HepG2 (cell line): Measurements from ENCODE around the gene TREH. TPM values are rescaled to one million over a fixed set of nuclear protein-coding genes. Genes with fewer than 3 reads are reported as not detected.
A peak's percentile ranks its signal among the peaks of the same experiment; 100 is the strongest.

Experiments used
- ETV6 ChIP-seq: sonication (generic); formaldehyde crosslinking; conservative IDR thresholded peaks from 2 replicates; pipeline ENCODE4 v1.4.0; 2020; ENCODE audit warnings: missing genetic modification reagents
- HOXA3 ChIP-seq: sonication (generic); formaldehyde crosslinking; IDR thresholded peaks from 2 replicates; pipeline ENCODE4 v1.5.0; 2020; ENCODE audit warnings: missing genetic modification reagents
- JARID2 ChIP-seq: sonication (generic); formaldehyde crosslinking; IDR thresholded peaks from 2 replicates; pipeline ENCODE4 v1.8.1; 2023; ENCODE audit warnings: missing genetic modification reagents, inconsistent platforms; ENCODE audit not compliant: insufficient replicate concordance
- KDM5B ChIP-seq: sonication (generic); formaldehyde crosslinking; IDR thresholded peaks from 2 replicates; pipeline ENCODE4 v1.4.0; 2020; ENCODE audit warnings: missing genetic modification reagents, mild to moderate bottlenecking, borderline replicate concordance
- KDM6A ChIP-seq: IDR thresholded peaks from 2 replicates; pipeline ENCODE4 v1.6.1; 2016; ENCODE audit warnings: low read depth
- MBD4 ChIP-seq: IDR thresholded peaks from 2 replicates; pipeline ENCODE4 v1.6.1; 2012; ENCODE audit warnings: low read length, inconsistent platforms, borderline replicate concordance
- NFKB2 ChIP-seq: sonication (generic); formaldehyde crosslinking; IDR thresholded peaks from 2 replicates; pipeline ENCODE4 v1.4.0; 2020; ENCODE audit warnings: missing genetic modification reagents, borderline replicate concordance
- RFXAP ChIP-seq: sonication (generic); formaldehyde crosslinking; IDR thresholded peaks from 2 replicates; pipeline ENCODE4 v1.4.0; 2020; ENCODE audit warnings: missing genetic modification reagents, borderline replicate concordance
- SNAI1 ChIP-seq: sonication (generic); formaldehyde crosslinking; IDR thresholded peaks from 2 replicates; pipeline ENCODE4 v1.5.0; 2020; ENCODE audit warnings: mild to moderate bottlenecking, missing genetic modification reagents, borderline replicate concordance
- STAG1 ChIP-seq: sonication (generic); formaldehyde crosslinking; IDR thresholded peaks from 2 replicates; pipeline ENCODE4 v1.4.0; 2020; ENCODE audit warnings: missing genetic modification reagents
- ZNF3 ChIP-seq: IDR thresholded peaks from 2 replicates; pipeline ENCODE4 v1.7.0; 2017; ENCODE audit warnings: inconsistent platforms
- ZNF343 ChIP-seq: sonication (generic); formaldehyde crosslinking; IDR thresholded peaks from 2 replicates; pipeline ENCODE4 v1.4.0; 2020; ENCODE audit warnings: mild to moderate bottlenecking, missing genetic modification reagents
- ZNF607 ChIP-seq: sonication (generic); formaldehyde crosslinking; IDR thresholded peaks from 2 replicates; pipeline ENCODE4 v1.5.1; 2020; ENCODE audit warnings: missing genetic modification reagents, mild to moderate bottlenecking, borderline replicate concordance
- ZNF709 ChIP-seq: sonication (generic); formaldehyde crosslinking; IDR thresholded peaks from 2 replicates; pipeline ENCODE4 v1.5.0; 2020; ENCODE audit warnings: mild to moderate bottlenecking, missing genetic modification reagents
- ZNF737 ChIP-seq: sonication (generic); formaldehyde crosslinking; IDR thresholded peaks from 2 replicates; pipeline ENCODE4 v1.5.0; 2020; ENCODE audit warnings: missing genetic modification reagents, mild to moderate bottlenecking, borderline replicate concordance
- polyA plus RNA-seq, 8 experiments: library from polyadenylated mRNA; depleted of rRNA in 3 of 8; stranded (reverse) in 7 of 8; unstranded in 1 of 8; fragments of >200 nt; fragmentation: Illumina TruSeq in 4 of 8; extraction: Trizol in 4 of 8; gene quantifications; 2 replicates each; pipeline versions ENCODE4 v1.2.1 to v1.2.3, GENCODE V29; 2011 to 2016; ENCODE audit warnings: low read depth in 4 of 8, missing spikeins in 1 of 8, mixed read lengths in 1 of 8; ENCODE audit not compliant: insufficient read depth in 1 of 8
- total RNA-seq, 5 experiments: library from RNA; depleted of rRNA; stranded (reverse); fragments of >200 nt; fragmentation: Illumina TruSeq; extraction: Trizol; gene quantifications; 2 replicates each; pipeline ENCODE4 v1.2.3, GENCODE V29; 2016; ENCODE audit warnings: low read depth in 1 of 5
- TF ChIP-seq, protein P1 (sequence below): sonication (generic); formaldehyde crosslinking; IDR thresholded peaks from 2 replicates; pipeline ENCODE4 v1.9.0; 2021; ENCODE audit warnings: missing genetic modification reagents, mild to moderate bottlenecking, borderline replicate concordance
- TF ChIP-seq, protein P2 (sequence below): sonication (generic); formaldehyde crosslinking; IDR thresholded peaks from 2 replicates; pipeline ENCODE4 v1.4.0; 2020; ENCODE audit warnings: missing genetic modification reagents, borderline replicate concordance
- TF ChIP-seq, protein P3 (sequence below): sonication (generic); formaldehyde crosslinking; IDR thresholded peaks from 2 replicates; pipeline ENCODE4 v1.4.0; 2020; ENCODE audit warnings: missing genetic modification reagents, borderline replicate concordance
- TF ChIP-seq, protein P4 (sequence below): sonication (generic); formaldehyde crosslinking; IDR thresholded peaks from 2 replicates; pipeline ENCODE4 v1.5.1; 2020; ENCODE audit warnings: missing genetic modification reagents, mild to moderate bottlenecking, borderline replicate concordance

TREH gene
- total and polyA plus RNA-seq, 2 of the 13 experiments (the other 11 are each of a cell fraction or from before 2014, with no cell fraction given): 0.53 to 0.86 TPM

DNA sequence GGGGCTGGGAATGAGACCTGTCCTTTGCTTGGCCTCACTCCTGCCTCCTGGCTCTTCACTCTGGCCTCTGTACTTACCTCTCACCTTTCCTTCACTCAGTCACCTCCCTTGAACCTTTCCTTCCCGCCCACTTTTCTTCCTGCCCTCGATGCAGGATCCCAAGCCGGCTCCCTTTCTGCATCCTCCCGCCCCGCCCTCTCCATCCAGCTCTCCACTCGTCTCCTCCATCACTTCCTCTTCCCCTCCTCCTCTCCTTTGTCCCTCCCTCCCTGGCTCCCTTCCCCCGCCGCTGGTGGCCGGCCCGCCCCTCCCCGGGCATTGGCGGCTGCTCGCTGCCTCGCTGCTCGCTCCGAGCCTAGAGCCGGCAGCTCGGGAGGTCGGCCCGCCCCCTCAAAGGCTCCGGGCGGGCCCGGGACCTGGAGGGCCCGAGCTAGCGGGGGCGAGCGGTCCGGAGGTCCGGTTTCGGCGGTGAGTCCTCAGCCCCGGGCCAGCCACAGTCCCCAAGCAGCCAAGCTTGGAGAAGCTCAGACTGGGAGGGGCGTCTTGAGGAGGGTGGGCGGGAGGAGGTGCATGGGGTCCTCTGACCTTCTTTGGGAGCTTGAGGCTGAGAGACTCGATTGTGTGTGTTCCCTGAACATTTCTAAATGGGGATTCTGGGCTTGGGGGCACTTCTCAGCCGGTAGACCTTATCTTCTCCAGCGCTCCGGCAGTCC lies 58.2 kb downstream of the TREH start (continued):
- TF ChIP-seq ZNF607 (no peak), RFXAP (no peak; the same call in 1 of the 2 replicates), ZNF3 (CRISPR knock-in tag) (no peak), HOXA3 (no peak; the same call in 1 of the 2 replicates), KDM6A (CRISPR knock-in tag) (no peak), ETV6 (CRISPR knock-in tag) (no peak), STAG1 (CRISPR knock-in tag) (no peak), JARID2 (no peak), KDM5B (CRISPR knock-in tag) (no peak), ZNF343 (CRISPR knock-in tag) (no peak), MBD4 (no peak), ZNF709 (CRISPR knock-in tag) (no peak), NFKB2 (CRISPR knock-in tag) (no peak), SNAI1 (CRISPR knock-in tag) (no peak), ZNF737 (CRISPR knock-in tag) (0 out of 2 replicates have a peak, but pooled peaks have one; percentile 16)
- TF ChIP-seq, protein P1, sequence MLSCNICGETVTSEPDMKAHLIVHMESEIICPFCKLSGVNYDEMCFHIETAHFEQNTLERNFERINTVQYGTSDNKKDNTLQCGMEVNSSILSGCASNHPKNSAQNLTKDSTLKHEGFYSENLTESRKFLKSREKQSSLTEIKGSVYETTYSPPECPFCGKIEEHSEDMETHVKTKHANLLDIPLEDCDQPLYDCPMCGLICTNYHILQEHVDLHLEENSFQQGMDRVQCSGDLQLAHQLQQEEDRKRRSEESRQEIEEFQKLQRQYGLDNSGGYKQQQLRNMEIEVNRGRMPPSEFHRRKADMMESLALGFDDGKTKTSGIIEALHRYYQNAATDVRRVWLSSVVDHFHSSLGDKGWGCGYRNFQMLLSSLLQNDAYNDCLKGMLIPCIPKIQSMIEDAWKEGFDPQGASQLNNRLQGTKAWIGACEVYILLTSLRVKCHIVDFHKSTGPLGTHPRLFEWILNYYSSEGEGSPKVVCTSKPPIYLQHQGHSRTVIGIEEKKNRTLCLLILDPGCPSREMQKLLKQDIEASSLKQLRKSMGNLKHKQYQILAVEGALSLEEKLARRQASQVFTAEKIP: no peak
- TF ChIP-seq, protein P2, sequence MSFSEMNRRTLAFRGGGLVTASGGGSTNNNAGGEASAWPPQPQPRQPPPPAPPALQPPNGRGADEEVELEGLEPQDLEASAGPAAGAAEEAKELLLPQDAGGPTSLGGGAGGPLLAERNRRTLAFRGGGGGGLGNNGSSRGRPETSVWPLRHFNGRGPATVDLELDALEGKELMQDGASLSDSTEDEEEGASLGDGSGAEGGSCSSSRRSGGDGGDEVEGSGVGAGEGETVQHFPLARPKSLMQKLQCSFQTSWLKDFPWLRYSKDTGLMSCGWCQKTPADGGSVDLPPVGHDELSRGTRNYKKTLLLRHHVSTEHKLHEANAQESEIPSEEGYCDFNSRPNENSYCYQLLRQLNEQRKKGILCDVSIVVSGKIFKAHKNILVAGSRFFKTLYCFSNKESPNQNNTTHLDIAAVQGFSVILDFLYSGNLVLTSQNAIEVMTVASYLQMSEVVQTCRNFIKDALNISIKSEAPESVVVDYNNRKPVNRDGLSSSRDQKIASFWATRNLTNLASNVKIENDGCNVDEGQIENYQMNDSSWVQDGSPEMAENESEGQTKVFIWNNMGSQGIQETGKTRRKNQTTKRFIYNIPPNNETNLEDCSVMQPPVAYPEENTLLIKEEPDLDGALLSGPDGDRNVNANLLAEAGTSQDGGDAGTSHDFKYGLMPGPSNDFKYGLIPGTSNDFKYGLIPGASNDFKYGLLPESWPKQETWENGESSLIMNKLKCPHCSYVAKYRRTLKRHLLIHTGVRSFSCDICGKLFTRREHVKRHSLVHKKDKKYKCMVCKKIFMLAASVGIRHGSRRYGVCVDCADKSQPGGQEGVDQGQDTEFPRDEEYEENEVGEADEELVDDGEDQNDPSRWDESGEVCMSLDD (CRISPR knock-in tag): no peak
- TF ChIP-seq, protein P3, sequence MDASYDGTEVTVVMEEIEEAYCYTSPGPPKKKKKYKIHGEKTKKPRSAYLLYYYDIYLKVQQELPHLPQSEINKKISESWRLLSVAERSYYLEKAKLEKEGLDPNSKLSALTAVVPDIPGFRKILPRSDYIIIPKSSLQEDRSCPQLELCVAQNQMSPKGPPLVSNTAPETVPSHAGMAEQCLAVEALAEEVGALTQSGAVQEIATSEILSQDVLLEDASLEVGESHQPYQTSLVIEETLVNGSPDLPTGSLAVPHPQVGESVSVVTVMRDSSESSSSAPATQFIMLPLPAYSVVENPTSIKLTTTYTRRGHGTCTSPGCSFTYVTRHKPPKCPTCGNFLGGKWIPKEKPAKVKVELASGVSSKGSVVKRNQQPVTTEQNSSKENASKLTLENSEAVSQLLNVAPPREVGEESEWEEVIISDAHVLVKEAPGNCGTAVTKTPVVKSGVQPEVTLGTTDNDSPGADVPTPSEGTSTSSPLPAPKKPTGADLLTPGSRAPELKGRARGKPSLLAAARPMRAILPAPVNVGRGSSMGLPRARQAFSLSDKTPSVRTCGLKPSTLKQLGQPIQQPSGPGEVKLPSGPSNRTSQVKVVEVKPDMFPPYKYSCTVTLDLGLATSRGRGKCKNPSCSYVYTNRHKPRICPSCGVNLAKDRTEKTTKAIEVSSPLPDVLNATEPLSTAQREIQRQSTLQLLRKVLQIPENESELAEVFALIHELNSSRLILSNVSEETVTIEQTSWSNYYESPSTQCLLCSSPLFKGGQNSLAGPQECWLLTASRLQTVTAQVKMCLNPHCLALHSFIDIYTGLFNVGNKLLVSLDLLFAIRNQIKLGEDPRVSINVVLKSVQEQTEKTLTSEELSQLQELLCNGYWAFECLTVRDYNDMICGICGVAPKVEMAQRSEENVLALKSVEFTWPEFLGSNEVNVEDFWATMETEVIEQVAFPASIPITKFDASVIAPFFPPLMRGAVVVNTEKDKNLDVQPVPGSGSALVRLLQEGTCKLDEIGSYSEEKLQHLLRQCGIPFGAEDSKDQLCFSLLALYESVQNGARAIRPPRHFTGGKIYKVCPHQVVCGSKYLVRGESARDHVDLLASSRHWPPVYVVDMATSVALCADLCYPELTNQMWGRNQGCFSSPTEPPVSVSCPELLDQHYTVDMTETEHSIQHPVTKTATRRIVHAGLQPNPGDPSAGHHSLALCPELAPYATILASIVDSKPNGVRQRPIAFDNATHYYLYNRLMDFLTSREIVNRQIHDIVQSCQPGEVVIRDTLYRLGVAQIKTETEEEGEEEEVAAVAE (CRISPR knock-in tag): no peak
- TF ChIP-seq, protein P4, sequence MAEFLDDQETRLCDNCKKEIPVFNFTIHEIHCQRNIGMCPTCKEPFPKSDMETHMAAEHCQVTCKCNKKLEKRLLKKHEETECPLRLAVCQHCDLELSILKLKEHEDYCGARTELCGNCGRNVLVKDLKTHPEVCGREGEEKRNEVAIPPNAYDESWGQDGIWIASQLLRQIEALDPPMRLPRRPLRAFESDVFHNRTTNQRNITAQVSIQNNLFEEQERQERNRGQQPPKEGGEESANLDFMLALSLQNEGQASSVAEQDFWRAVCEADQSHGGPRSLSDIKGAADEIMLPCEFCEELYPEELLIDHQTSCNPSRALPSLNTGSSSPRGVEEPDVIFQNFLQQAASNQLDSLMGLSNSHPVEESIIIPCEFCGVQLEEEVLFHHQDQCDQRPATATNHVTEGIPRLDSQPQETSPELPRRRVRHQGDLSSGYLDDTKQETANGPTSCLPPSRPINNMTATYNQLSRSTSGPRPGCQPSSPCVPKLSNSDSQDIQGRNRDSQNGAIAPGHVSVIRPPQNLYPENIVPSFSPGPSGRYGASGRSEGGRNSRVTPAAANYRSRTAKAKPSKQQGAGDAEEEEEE (CRISPR knock-in tag): no peak
